AG04450 (cell line): ENCODE data around the gene ZKSCAN7. TPM values are rescaled to one million over a fixed set of nuclear protein-coding genes. Genes with fewer than 3 reads are reported as not detected.

Experiments used
- CTCF ChIA-PET: fragments of 300-600, 350-600 bp; formaldehyde crosslinking; extraction: SDS; loops from one replicate; lab custom pipeline; 2022; ENCODE audit warnings: antibody characterized with exemption, inconsistent platforms; lab: Charles Lee
- POLR2A ChIA-PET: fragments of 350-600 bp; formaldehyde crosslinking; extraction: SDS; loops from one replicate; lab custom pipeline; 2021; ENCODE audit warnings: antibody characterized with exemption, inconsistent platforms; lab: Yijun Ruan, JAX
- DNase-seq: peaks from one replicate; pipeline ENCODE4 v3.0.0-alpha.2; 2011; ENCODE audit warnings: low read depth, low spot score
- H3K27ac ChIP-seq: one replicate; pipeline ENCODE4 v1.5.1; 2012; ENCODE audit warnings: low read depth, low read length, control low read depth
- H3K27me3 ChIP-seq: one replicate; pipeline ENCODE4 v1.6.0; 2012; ENCODE audit warnings: low read length; ENCODE audit not compliant: control insufficient read depth, insufficient read depth
- H3K4me3 ChIP-seq: 2 replicates; pipeline ENCODE4 v1.5.1; 2011; ENCODE audit warnings: mild to moderate bottlenecking, low read depth, low read length, control low read depth
- H3K9me3 ChIP-seq: 2 replicates; pipeline ENCODE4 v1.5.1; 2012; ENCODE audit warnings: low read length; ENCODE audit not compliant: control insufficient read depth, insufficient read depth
- CTCF ChIP-seq: IDR thresholded peaks from 2 replicates; pipeline ENCODE4 v1.5.1; 2011; ENCODE audit warnings: low read depth, low read length, control low read depth, inconsistent platforms
- polyA minus RNA-seq: library from RNA; depleted of rRNA, polyadenylated mRNA; stranded (reverse); fragments of >200 nt; gene quantifications from 2 replicates; pipeline ENCODE4 v1.2.3, GENCODE V29; 2011; rRNA and poly(A)+ RNA removed
- polyA plus RNA-seq: library from polyadenylated mRNA; depleted of rRNA; stranded (reverse); fragments of >200 nt; gene quantifications from 2 replicates; pipeline ENCODE4 v1.2.3, GENCODE V29; 2011; rRNA removed

ZKSCAN7 gene
- polyA plus RNA-seq (5.7 and 8.3 TPM in 2 replicates), polyA minus RNA-seq (11.9 and 13.2 TPM in 2 replicates)

- H3K4me3 ChIP-seq: peak within 1 kb of the TSS; percentile 86
- peaks cover 6% of the 10 kb centered on the region for H3K27me3 ChIP-seq
- DNase-seq: no peak
- ChIA-PET CTCF (no interaction called here), POLR2A (interaction anchor here (0.5 to 1.8 kb wide), 4 partner anchors 44 to 340 kb away, joined by 3 to 6 read pairs (median 4); partner anchors contain the start of gene ZNF197)
- peak within 1 kb of the TSS; percentile 43 for H3K27ac ChIP-seq
- peaks cover 3% of the 10 kb centered on the region for H3K9me3 ChIP-seq
- TF ChIP-seq CTCF: no peak
Observed at GRCh38 chr3:44554626-44555592, at the start of gene ZKSCAN7. Gene ZKSCAN7 (plus strand): TSS chr3:44555193. CDS start chr3:44557048, 1,855 bp downstream.

- no peak overlapping the region for H3K4me3 ChIP-seq
- POLR2A ChIA-PET: no interaction called here
- CTCF ChIA-PET: interaction anchor here (0.7 kb wide), 1 partner anchor 280 kb away, joined by 3 read pairs; no protein-coding TSS in a partner anchor
- peaks cover 22% of the 10 kb centered on the region for H3K9me3 ChIP-seq
- no peak for DNase-seq
- no peak for TF ChIP-seq CTCF
- H3K27me3 ChIP-seq: no peaks in the 10 kb centered on the region
- no peak overlapping the region for H3K27ac ChIP-seq
Observed at GRCh38 chr3:44506556-44506955, 48.4 kb upstream of the ZKSCAN7 start.

- CTCF ChIA-PET: interaction anchor here (0.7 kb wide), 1 partner anchor 280 kb away, joined by 3 read pairs; no protein-coding TSS in a partner anchor
- no peak for DNase-seq
- POLR2A ChIA-PET: no interaction called here
- Histone ChIP-seq H3K9me3 (peaks cover 18% of the 10 kb centered on the region), H3K27me3 (no peaks in the 10 kb centered on the region), H3K4me3 (no peak overlapping the region), H3K27ac (no peak overlapping the region)
- no peak for TF ChIP-seq CTCF
Observed at GRCh38 chr3:44506961-44507360, 48.0 kb upstream of the ZKSCAN7 start.

- Histone ChIP-seq H3K27ac (no peak overlapping the region), H3K4me3 (peak overlapping the region; percentile 73), H3K9me3 (peaks cover 3% of the 10 kb centered on the region; the same call in 1 of the 2 replicates), H3K27me3 (no peaks in the 10 kb centered on the region)
- no peak for TF ChIP-seq CTCF
- CTCF ChIA-PET: no interaction called here
- DNase-seq: no peak
- POLR2A ChIA-PET: no interaction called here
Observed at GRCh38 chr3:44509393-44509921, 45.5 kb upstream of the ZKSCAN7 start.
